CD14-positive monocyte (primary cell): ENCODE data around the gene ZNF467. TPM values are rescaled to one million over a fixed set of nuclear protein-coding genes. Genes with fewer than 3 reads are reported as not detected.

Experiments
- DNase-seq, 3 donors: peaks; one replicate each; pipeline ENCODE4 v3.0.0-alpha.2; 2011 to 2022
- H2AFZ ChIP-seq: 2 replicates; pipeline ENCODE4 v1.6.0; 2012; ENCODE audit warnings: mild to moderate bottlenecking, low read depth, low read length, inconsistent platforms; ENCODE audit not compliant: insufficient read depth, poor library complexity, severe bottlenecking
- H3K27ac ChIP-seq, 2 donors: 1 replicate in 1 of 2; 2 replicates in 1 of 2; pipeline ENCODE4 v1.5.1; 2012 to 2013; ENCODE audit warnings: low read length in 2 of 2, control low read depth in 1 of 2, inconsistent platforms in 1 of 2, low read depth in 1 of 2, mild to moderate bottlenecking in 1 of 2
- H3K27me3 ChIP-seq, 2 donors: one replicate each; pipeline versions ENCODE4 v1.6.0 to v1.6.1; 2011 to 2013; ENCODE audit warnings: low read length in 2 of 2; ENCODE audit not compliant: control insufficient read depth in 2 of 2, insufficient read depth in 2 of 2
- H3K36me3 ChIP-seq, 2 donors: replicated peaks in 1 of 2; 1 replicate in 1 of 2; 2 replicates in 1 of 2; pipeline versions ENCODE4 v1.5.1 to v1.6.1; 2012 to 2013; ENCODE audit warnings: low read length in 2 of 2, control low read depth in 1 of 2, inconsistent platforms in 1 of 2, mild to moderate bottlenecking in 1 of 2; ENCODE audit not compliant: insufficient read depth in 2 of 2, control insufficient read depth in 1 of 2
- H3K4me1 ChIP-seq, 2 donors: 1 replicate in 1 of 2; 2 replicates in 1 of 2; pipeline versions ENCODE4 v1.5.1 to v1.6.1; 2012 to 2013; ENCODE audit warnings: low read length in 2 of 2, control low read depth in 1 of 2, inconsistent platforms in 1 of 2, mild to moderate bottlenecking in 1 of 2, moderate library complexity in 1 of 2; ENCODE audit not compliant: insufficient read depth in 2 of 2, control insufficient read depth in 1 of 2
- H3K4me2 ChIP-seq: replicated peaks from 2 replicates; pipeline ENCODE3; 2012; ENCODE audit warnings: low read length, moderate library complexity, mild to moderate bottlenecking; ENCODE audit not compliant: poor library complexity, severe bottlenecking; ENCODE audit errors: extremely low read depth
- H3K4me3 ChIP-seq, 3 experiments: fragments of 200-600 bp in 1 of 3; sonication (generic) in 1 of 3; replicated peaks in 1 of 3; 1 replicate in 2 of 3; 2 replicates in 1 of 3; pipeline ENCODE4 v1.5.1; 2011 to 2013; ENCODE audit warnings: low read length in 3 of 3, mild to moderate bottlenecking in 3 of 3, control low read depth in 2 of 3, low read depth in 2 of 3, inconsistent platforms in 1 of 3, moderate library complexity in 1 of 3
- H3K79me2 ChIP-seq: 2 replicates; pipeline ENCODE4 v1.6.0; 2012; ENCODE audit warnings: mild to moderate bottlenecking, control low read depth, inconsistent platforms, low read length, moderate library complexity; ENCODE audit not compliant: insufficient read depth
- H3K9ac ChIP-seq: 2 replicates; pipeline ENCODE4 v1.6.0; 2017; ENCODE audit warnings: low read length, mild to moderate bottlenecking; ENCODE audit not compliant: insufficient read depth, poor library complexity, severe bottlenecking
- H3K9me3 ChIP-seq, 2 donors: replicated peaks in 1 of 2; 1 replicate in 1 of 2; 2 replicates in 1 of 2; pipeline versions ENCODE4 v1.5.1 to v1.6.1; 2012 to 2013; ENCODE audit warnings: low read length in 2 of 2, control low read depth in 1 of 2; ENCODE audit not compliant: control insufficient read depth in 1 of 2, insufficient read depth in 1 of 2
- H4K20me1 ChIP-seq: 2 replicates; pipeline ENCODE4 v1.6.0; 2012; ENCODE audit warnings: mild to moderate bottlenecking, low read length, control low read depth, moderate library complexity; ENCODE audit not compliant: insufficient read depth
- H3K27ac Mint-ChIP-seq, 7 donors: one replicate each; pipeline ENCODE4 v1.8.0; 2020; ENCODE audit warnings: mild to moderate bottlenecking in 7 of 7, mixed read lengths in 7 of 7, moderate library complexity in 6 of 7, inconsistent platforms in 2 of 7
- H3K27me3 Mint-ChIP-seq, 3 donors: one replicate each; pipeline ENCODE4 v1.8.0; 2021 to 2022; ENCODE audit warnings: low read depth in 3 of 3, mild to moderate bottlenecking in 3 of 3, mixed read lengths in 3 of 3, moderate library complexity in 3 of 3, inconsistent platforms in 1 of 3
- H3K36me3 Mint-ChIP-seq, 2 donors: one replicate each; pipeline ENCODE4 v1.8.0; 2020; ENCODE audit warnings: mixed read lengths in 2 of 2, inconsistent platforms in 1 of 2, mild to moderate bottlenecking in 1 of 2
- H3K4me1 Mint-ChIP-seq: one replicate; pipeline ENCODE4 v1.8.0; 2020; ENCODE audit warnings: mild to moderate bottlenecking, mixed read lengths
- H3K4me3 Mint-ChIP-seq, 2 donors: one replicate each; pipeline ENCODE4 v1.8.0; 2020; ENCODE audit warnings: mild to moderate bottlenecking in 2 of 2, mixed read lengths in 2 of 2, moderate library complexity in 1 of 2
- H3K9me3 Mint-ChIP-seq, 7 donors: one replicate each; pipeline ENCODE4 v1.8.0; 2020 to 2022; ENCODE audit warnings: mixed read lengths in 7 of 7, mild to moderate bottlenecking in 6 of 7, moderate library complexity in 6 of 7, inconsistent platforms in 2 of 7
- CTCF ChIP-seq: fragments of 200-600 bp; IDR thresholded peaks from one replicate; pipeline ENCODE4 v1.8.0; 2022; ENCODE audit warnings: antibody characterized with exemption, mild to moderate bottlenecking
- WGBS: methylation state at CpG from one replicate; pipeline ENCODE4 v1.1.5; 2013; ENCODE audit warnings: missing lambda C conversion rate; ENCODE audit not compliant: insufficient coverage; 5-methylcytosine and 5-hydroxymethylcytosine counted together
- intact Hi-C, 2 donors: fragments of 100-400 bp; cut with micrococcal nuclease; formaldehyde crosslinking; loops; one replicate each; pipeline versions ENCODE4 v1.15.0 to v1.15.1; 2023
- polyA minus RNA-seq: library from RNA; depleted of rRNA, polyadenylated mRNA; stranded (reverse); fragments of >200 nt; gene quantifications from 2 replicates; pipeline ENCODE4 v1.2.3, GENCODE V29; 2012
- polyA plus RNA-seq, 3 donors: library from polyadenylated mRNA; depleted of rRNA in 1 of 3; unstranded in 2 of 3; stranded (reverse) in 1 of 3; fragments of 300-500 nt in 2 of 3; fragments of >200 nt in 1 of 3; fragmentation: Illumina TruSeq in 2 of 3; gene quantifications; 1 replicate in 2 of 3; 2 replicates in 1 of 3; pipeline ENCODE4 v1.2.3, GENCODE V29; 2012 to 2021
- total RNA-seq, 12 experiments: library from RNA in 1 of 12; stranded (reverse) in 1 of 12; fragments of 120-200 nt in 1 of 12; gene quantifications; one replicate each; pipeline ENCODE4 v1.2.4 and lab custom pipeline; 2013 to 2026; ENCODE audit warnings: mixed read lengths in 6 of 12, inconsistent platforms in 1 of 12

ZNF467 gene, protein sequence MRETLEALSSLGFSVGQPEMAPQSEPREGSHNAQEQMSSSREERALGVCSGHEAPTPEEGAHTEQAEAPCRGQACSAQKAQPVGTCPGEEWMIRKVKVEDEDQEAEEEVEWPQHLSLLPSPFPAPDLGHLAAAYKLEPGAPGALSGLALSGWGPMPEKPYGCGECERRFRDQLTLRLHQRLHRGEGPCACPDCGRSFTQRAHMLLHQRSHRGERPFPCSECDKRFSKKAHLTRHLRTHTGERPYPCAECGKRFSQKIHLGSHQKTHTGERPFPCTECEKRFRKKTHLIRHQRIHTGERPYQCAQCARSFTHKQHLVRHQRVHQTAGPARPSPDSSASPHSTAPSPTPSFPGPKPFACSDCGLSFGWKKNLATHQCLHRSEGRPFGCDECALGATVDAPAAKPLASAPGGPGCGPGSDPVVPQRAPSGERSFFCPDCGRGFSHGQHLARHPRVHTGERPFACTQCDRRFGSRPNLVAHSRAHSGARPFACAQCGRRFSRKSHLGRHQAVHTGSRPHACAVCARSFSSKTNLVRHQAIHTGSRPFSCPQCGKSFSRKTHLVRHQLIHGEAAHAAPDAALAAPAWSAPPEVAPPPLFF
- 22.2 TPM for total RNA-seq (2013)
- polyA plus RNA-seq (100 to 1,000 TPM in 1 of 3 donors, 10 to 100 TPM in 2; 43.4 to 100 (median 52.8) TPM), polyA minus RNA-seq (21.2 and 28.9 TPM in 2 replicates), total RNA-seq (lab: John Stamatoyannopoulos, UW) (2.3 to 41.6 (median 13.5) reads per million in 11 experiments)

DNA sequence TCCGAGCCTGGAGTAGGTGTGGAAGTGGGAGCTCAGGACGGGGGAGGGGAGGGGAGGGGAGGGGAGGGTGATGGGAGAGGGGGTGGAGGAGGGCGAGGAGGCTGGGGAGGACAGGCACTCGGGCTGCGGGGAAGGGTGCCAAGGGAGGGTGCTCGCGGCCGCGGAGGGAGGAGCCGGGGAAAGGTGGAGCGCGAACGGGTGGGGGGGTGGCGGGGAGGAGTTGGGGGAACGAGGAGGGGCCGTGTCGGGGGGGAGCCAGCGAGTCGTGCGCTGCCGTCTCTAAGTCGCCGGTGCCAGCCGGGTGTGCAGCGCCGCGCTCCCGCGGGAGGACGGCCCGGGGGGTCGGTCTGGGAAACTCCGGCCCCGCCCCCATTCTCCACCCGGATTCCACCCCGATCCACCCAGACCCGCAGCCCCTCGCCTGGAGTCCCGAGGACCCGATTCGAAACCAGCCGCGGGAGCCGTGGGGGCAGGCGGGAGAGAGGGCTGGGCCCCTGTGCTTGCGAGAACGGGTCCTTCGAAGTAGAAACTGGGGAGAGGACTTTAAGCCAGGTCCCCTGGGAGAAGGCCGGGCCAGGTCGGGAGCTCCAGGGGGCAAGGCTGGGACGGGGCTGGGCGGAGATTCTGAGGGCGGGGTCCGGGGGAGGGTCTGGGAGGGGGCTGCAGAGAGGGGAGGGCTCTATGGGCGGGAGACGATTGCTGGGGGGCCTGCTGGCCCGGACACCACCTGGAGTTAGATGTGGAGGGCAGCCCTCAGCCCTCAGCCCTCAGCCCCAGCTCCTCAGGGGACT is at the start of gene ZNF467:
Gene ZNF467 (minus strand): TSS at position 143 of the 791 bp plus-strand sequence. CDS start 2,556 bp downstream, outside the sequence.
- peaks cover 49 to 54% of the 10 kb centered on the region in 2 donors for H3K4me1 ChIP-seq
- H3K79me2 ChIP-seq: peaks cover 9% of the 10 kb centered on the region
- DNase-seq: peak in 2 of 3 donors; percentile 25 to 30
- intact Hi-C loops: loop anchor here (5.0 to 10.0 kb wide), 3 partner anchors 61 to 279 kb away; partner anchors contain the start of genes ZNF746 (in 1 of the 2) and ZNF862 (in 1 of the 2)
- Mint-ChIP-seq H3K27me3 (peaks cover 0 to 5% (median 0%) of the 10 kb centered on the region in 3 donors), H3K27ac (peak within 1 kb of the TSS; percentile 56 to 92 (median 79)), H3K36me3 (peaks cover 20 to 23% of the 10 kb centered on the region in 2 donors), H3K9me3 (no peaks in the 10 kb centered on the region), H3K4me3 (peak within 1 kb of the TSS; percentile 84 to 92), H3K4me1 (peaks cover 48% of the 10 kb centered on the region)
- peak within 1 kb of the TSS; percentile 63 for H2AFZ ChIP-seq
- TF ChIP-seq CTCF: no peak
- H3K9me3 ChIP-seq: no peaks in the 10 kb centered on the region
- H4K20me1 ChIP-seq: peaks cover 28% of the 10 kb centered on the region
- peak within 1 kb of the TSS; percentile 43 for H3K9ac ChIP-seq
- no peaks in the 10 kb centered on the region for H3K27me3 ChIP-seq
- H3K36me3 ChIP-seq: peaks cover 22% of the 10 kb centered on the region in 2 donors
- peak within 1 kb of the TSS; percentile 86 for H3K4me2 ChIP-seq
- peak within 1 kb of the TSS; percentile 51 to 64 for H3K27ac ChIP-seq
- whole genome bisulfite sequencing: under 1% methylated on average over 38 of the region's 57 CpGs
- H3K4me3 ChIP-seq: peak within 1 kb of the TSS; percentile 89 to 98 (median 94)
